NB4 (cell line): ENCODE measurements around the gene TGM4.

Experiments used
- MYC ChIP-seq: IDR thresholded peaks from 2 replicates; pipeline ENCODE4 v1.6.1; 2011; ENCODE audit warnings: low read depth, low read length
- POLR2A ChIP-seq: IDR thresholded peaks from 2 replicates; pipeline ENCODE4 v1.6.1; 2011; ENCODE audit warnings: mild to moderate bottlenecking; ENCODE audit not compliant: insufficient read length; ENCODE audit errors: extremely low read depth
- TF ChIP-seq, protein P1 (sequence below): IDR thresholded peaks from one replicate; pipeline ENCODE4 v1.5.1; 2012; ENCODE audit warnings: low read depth, low read length
- TF ChIP-seq, protein P2 (sequence below): IDR thresholded peaks from 2 replicates; pipeline ENCODE4 v1.6.1; 2011; ENCODE audit warnings: low read depth, low read length

DNA sequence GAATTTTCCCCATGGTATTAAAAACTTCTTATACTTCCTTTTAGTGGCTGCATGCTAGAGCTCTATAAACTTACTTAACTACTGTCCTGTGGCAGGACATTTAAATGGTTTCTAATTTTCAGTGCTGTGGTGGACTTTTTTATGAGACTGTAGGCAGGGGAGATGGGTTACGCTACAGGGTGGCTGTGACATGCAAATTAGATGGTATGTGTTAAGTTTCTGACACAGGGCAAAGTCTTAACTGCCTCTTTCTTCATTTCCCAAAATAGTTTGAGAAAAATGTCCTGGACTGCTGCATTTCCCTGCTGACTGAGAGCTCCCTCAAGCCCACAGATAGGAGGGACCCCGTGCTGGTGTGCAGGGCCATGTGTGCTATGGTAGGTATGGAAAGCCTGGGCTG, 22.0 kb downstream of the TGM4 start:
- TF ChIP-seq, protein P1, sequence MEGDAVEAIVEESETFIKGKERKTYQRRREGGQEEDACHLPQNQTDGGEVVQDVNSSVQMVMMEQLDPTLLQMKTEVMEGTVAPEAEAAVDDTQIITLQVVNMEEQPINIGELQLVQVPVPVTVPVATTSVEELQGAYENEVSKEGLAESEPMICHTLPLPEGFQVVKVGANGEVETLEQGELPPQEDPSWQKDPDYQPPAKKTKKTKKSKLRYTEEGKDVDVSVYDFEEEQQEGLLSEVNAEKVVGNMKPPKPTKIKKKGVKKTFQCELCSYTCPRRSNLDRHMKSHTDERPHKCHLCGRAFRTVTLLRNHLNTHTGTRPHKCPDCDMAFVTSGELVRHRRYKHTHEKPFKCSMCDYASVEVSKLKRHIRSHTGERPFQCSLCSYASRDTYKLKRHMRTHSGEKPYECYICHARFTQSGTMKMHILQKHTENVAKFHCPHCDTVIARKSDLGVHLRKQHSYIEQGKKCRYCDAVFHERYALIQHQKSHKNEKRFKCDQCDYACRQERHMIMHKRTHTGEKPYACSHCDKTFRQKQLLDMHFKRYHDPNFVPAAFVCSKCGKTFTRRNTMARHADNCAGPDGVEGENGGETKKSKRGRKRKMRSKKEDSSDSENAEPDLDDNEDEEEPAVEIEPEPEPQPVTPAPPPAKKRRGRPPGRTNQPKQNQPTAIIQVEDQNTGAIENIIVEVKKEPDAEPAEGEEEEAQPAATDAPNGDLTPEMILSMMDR, result no peak
- TF ChIP-seq POLR2A, result no peak
- TF ChIP-seq, protein P2, sequence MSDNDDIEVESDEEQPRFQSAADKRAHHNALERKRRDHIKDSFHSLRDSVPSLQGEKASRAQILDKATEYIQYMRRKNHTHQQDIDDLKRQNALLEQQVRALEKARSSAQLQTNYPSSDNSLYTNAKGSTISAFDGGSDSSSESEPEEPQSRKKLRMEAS, result no peak
- TF ChIP-seq MYC, result no peak
